Lower leg skin (tissue), 4 donors: Measurements from ENCODE around the gene SFTPA1. TPM values are rescaled to one million over a fixed set of nuclear protein-coding genes. Genes with fewer than 3 reads are reported as not detected.
"Not testable (repeated sequence)": the region's sequence is repeated elsewhere in the genome, so short reads cannot be mapped to it uniquely, and the experiment has no call there.

Experiments
- DNase-seq, 2 donors: peaks; one replicate each; pipeline ENCODE4 v3.0.0-alpha.2; 2019; ENCODE audit warnings: low spot score in 2 of 2
- H3K4me3 ChIP-seq: fragments of 200-600 bp; sonication (generic); 2 replicates; pipeline ENCODE4 v1.5.1; 2017; ENCODE audit warnings: mild to moderate bottlenecking, low read depth; ENCODE audit not compliant: poor library complexity, severe bottlenecking
- CTCF ChIP-seq, 3 donors: fragments of 450-650 bp; IDR thresholded peaks; one replicate each; pipeline ENCODE4 v1.5.1; 2016; ENCODE audit warnings: antibody characterized with exemption in 3 of 3, mild to moderate bottlenecking in 3 of 3, moderate library complexity in 2 of 3
- POLR2A ChIP-seq, 2 donors: fragments of 450-650 bp; IDR thresholded peaks; one replicate each; pipeline ENCODE4 v1.6.1; 2016 to 2017; ENCODE audit warnings: antibody characterized with exemption in 2 of 2, mild to moderate bottlenecking in 1 of 2, moderate library complexity in 1 of 2
- WGBS, 2 donors: methylation state at CpG; one replicate each; pipeline ENCODE4 v1.1.5; 2018; 5-methylcytosine and 5-hydroxymethylcytosine counted together
- intact Hi-C: fragments of 100-400 bp; cut with DNase I; formaldehyde crosslinking; loops from one replicate; pipeline ENCODE4 v1.15.0; 2023; ENCODE audit warnings: low total_unique reads
- total RNA-seq, 4 donors: library from RNA; depleted of rRNA; stranded (reverse); fragments of >200 nt; gene quantifications; one replicate each; pipeline ENCODE4 v1.1.0, GENCODE V29; 2016

The SFTPA1 gene
- total RNA-seq, 4 donors from 2014 or later, result not detected

DNA sequence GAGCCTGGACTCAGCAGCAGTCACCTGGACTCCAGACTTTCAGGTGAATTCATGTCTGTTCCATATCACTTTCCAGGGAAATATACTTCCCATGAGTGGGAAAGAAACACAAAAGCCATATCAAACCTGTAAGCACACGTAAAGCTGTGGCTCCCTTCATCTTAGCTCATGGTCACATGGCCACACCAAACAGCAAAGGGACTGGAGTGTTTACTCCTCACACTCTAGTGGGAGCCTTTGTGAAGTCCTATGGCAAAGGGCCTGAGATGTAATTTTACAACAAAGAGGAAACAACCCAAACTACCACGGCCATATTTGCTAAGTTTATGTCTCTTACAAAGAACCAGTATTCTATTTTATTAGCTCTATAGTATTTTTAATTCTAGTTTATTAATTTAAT lies 16.3 kb downstream of the SFTPA1 start:
- 82 to 83% methylated on average over 2 of the region's 2 CpGs for WGBS, 2 donors

GRCh38 chr10:79628083-79628482 lies 17.3 kb downstream of the SFTPA1 start:
- TF ChIP-seq POLR2A (IDR thresholded peaks at IDR 0.05) (no peak), CTCF (IDR thresholded peaks at IDR 0.05) (no peak)
- DNase-seq, result no peak
- 89 to 94% methylated on average over 4 of the region's 4 CpGs for WGBS, 2 donors
- no peak overlapping the region for H3K4me3 ChIP-seq
- intact Hi-C loops, result no loop called here

More for the DNA sequence above, 16.3 kb downstream of the SFTPA1 start:
- intact Hi-C loops, result no loop called here
- DNase-seq, result no peak
- H3K4me3 ChIP-seq, result no peak overlapping the region
- TF ChIP-seq CTCF (IDR thresholded peaks at IDR 0.05) (no peak), POLR2A (IDR thresholded peaks at IDR 0.05) (no peak)

DNA sequence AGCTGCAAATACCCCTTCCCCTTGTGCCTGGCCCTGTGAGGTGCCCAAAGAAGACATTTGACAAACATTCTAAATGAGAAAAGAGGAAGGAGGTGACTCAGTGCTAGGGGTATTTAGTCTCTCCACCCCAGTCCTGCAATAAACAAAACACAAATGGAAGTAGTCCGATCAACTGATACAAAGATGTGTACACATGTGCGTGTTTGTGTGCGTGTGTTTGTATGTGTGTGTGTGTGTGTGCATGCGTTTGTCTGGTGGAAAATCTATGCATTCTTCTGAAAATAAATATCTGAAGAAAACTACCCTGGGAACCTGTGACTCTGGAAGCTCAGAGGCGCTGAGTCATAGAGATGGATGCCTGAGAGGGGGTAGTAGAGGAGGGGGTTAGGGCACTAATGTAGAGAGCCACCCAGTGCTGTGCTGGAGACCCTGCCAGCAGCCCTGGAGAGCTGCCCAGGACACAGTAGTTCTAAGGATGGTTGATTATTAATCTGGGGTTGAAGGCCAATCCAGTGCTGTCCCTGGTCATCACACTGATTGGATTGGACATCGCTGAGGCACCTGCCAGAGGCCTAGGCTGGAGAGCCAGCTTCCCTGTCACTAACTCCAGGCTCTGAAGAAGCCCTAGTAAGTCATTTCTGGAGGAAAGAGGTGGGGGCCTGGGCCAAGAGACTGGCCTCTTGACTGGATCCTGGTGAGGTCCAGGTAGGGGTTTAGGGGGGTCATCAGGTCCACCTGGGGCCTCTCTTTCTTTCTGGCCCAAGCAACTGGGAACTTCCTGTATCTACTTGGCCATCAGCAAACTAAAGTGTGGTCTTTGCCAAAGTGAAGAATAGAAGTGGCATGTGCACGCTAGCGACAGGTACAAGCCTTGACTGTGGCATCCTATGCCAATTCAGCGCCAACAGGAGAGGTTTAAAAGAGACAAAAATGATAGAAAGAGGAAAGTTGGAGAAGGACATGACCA lies 18.5 kb downstream of the SFTPA1 start:
- no peak for DNase-seq
- H3K4me3 ChIP-seq, result no peak overlapping the region
- WGBS, 2 donors, result 86 to 95% methylated on average over 9 of the region's 9 CpGs
- TF ChIP-seq CTCF (IDR thresholded peaks at IDR 0.05) (no peak), POLR2A (IDR thresholded peaks at IDR 0.05) (no peak)
- intact Hi-C loops, result no loop called here

- H3K4me3 ChIP-seq, result no peak overlapping the region
- DNase-seq, result no peak
- TF ChIP-seq CTCF (IDR thresholded peaks at IDR 0.05), result no peak
- TF ChIP-seq POLR2A (IDR thresholded peaks at IDR 0.05), result no peak
- 89 to 92% methylated on average over 5 of the region's 5 CpGs for WGBS, 2 donors
- intact Hi-C loops, result no loop called here
These were observed 19.2 kb downstream of the SFTPA1 start for GRCh38 chr10:79629955-79630327.

DNA sequence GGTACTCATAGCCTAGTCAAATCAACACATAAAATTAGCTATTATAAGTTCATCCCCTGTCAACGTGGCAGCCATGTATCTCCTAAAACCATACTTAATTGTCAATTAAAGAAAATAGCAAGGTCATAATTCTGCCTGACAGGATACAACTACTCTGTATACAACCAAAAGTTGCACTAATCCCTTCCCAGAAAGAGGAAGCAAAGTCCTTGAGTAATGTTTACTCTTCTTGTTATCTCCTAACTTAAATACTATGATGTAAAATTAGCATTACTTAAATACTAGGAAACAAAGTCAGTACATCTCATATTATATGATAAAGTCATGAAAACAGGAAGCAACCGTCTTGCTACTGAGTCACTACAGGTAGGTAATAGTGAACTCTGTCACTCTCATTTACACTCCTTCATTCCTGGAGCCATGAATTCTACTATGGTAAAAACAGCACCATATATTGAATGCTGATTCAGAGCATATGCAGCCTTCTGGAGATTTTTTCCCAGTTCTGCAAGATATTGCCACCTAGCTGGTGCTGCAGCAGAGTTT lies 26.0 kb downstream of the SFTPA1 start:
- DNase-seq, intact Hi-C loops, H3K4me3 ChIP-seq: not testable (repeated sequence)
- WGBS, 2 donors, result 73 to 80% methylated on average over 2 of the region's 2 CpGs

- no peak overlapping the region for H3K4me3 ChIP-seq
- intact Hi-C loops, result no loop called here
- TF ChIP-seq POLR2A (IDR thresholded peaks at IDR 0.05) (no peak), CTCF (IDR thresholded peaks at IDR 0.05) (no peak)
- 92 to 100% methylated on average over 3 of the region's 3 CpGs for WGBS, 2 donors
- no peak for DNase-seq
These were observed 27.6 kb downstream of the SFTPA1 start for GRCh38 chr10:79638318-79638717.

GRCh38 chr10:79652695-79653094 lies 42.0 kb downstream of the SFTPA1 start:
- 61 to 88% methylated on average over 2 of the region's 2 CpGs for WGBS, 2 donors

GRCh38 chr10:79663287-79663686 lies 52.5 kb downstream of the SFTPA1 start:
- H3K4me3 ChIP-seq, DNase-seq, intact Hi-C loops: not testable (repeated sequence)

More at GRCh38 chr10:79652695-79653094, 42.0 kb downstream of the SFTPA1 start:
- H3K4me3 ChIP-seq, DNase-seq, intact Hi-C loops: not testable (repeated sequence)

DNA sequence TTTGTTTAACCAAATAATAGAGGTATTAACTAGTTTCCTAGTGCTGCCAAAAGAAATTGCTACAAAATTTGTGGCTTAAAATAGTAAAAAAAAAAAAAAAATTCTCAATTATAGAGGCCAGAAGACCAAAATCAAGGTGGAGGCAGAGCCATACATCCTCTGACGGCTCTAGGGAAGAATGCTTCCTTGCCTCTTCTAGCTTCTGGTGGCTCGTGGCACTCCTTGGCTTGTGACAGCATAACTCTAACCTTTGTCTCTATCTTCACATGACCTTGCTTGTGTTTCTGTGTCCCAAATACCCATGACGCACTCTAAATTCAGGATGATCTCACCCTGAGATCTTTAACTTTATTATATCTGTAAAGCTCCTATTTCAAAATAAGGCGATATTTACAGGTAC lies 53.9 kb downstream of the SFTPA1 start:
- DNase-seq, intact Hi-C loops, H3K4me3 ChIP-seq: not testable (repeated sequence)
- WGBS, 2 donors, result 36 to 84% methylated on average over 4 of the region's 4 CpGs
